Endodermal cell (in vitro differentiated cells): ENCODE results near the gene PACSIN2. TPM values are rescaled to one million over a fixed set of nuclear protein-coding genes. Genes with fewer than 3 reads are reported as not detected.

ENCODE experiments used
- DNase-seq: peaks from one replicate; pipeline ENCODE4 v3.0.0-alpha.2; 2017
- H3K27ac ChIP-seq: 2 replicates; pipeline ENCODE4 v1.5.1; 2013; ENCODE audit warnings: mild to moderate bottlenecking, low read depth, low read length, moderate library complexity
- H3K27me3 ChIP-seq: 2 replicates; pipeline ENCODE4 v1.6.1; 2013; ENCODE audit warnings: mild to moderate bottlenecking, low read length, moderate library complexity; ENCODE audit not compliant: insufficient read depth, control insufficient read depth, poor library complexity, severe bottlenecking
- H3K36me3 ChIP-seq: 2 replicates; pipeline ENCODE4 v1.7.0; 2013; ENCODE audit warnings: mild to moderate bottlenecking, low read length, moderate library complexity; ENCODE audit not compliant: control insufficient read depth, insufficient read depth
- H3K4me1 ChIP-seq: one replicate; pipeline ENCODE4 v1.7.0; 2013; ENCODE audit warnings: low read length; ENCODE audit not compliant: control insufficient read depth, insufficient read depth
- H3K4me3 ChIP-seq: 2 replicates; pipeline ENCODE4 v1.5.1; 2013; ENCODE audit warnings: mild to moderate bottlenecking, low read length, moderate library complexity
- H3K9ac ChIP-seq: 2 replicates; pipeline ENCODE4 v1.6.1; 2013; ENCODE audit warnings: mild to moderate bottlenecking, low read length, moderate library complexity; ENCODE audit not compliant: poor library complexity, severe bottlenecking; ENCODE audit errors: extremely low read depth
- H3K9me3 ChIP-seq: 2 replicates; pipeline ENCODE4 v1.6.1; 2013; ENCODE audit warnings: mild to moderate bottlenecking, low read length, moderate library complexity; ENCODE audit not compliant: control insufficient read depth
- H3K27ac Mint-ChIP-seq: 2 replicates; pipeline ENCODE4 v1.8.0; 2020; ENCODE audit warnings: mixed read lengths
- H3K27me3 Mint-ChIP-seq: 2 replicates; pipeline ENCODE4 v1.8.0; 2021; ENCODE audit warnings: mild to moderate bottlenecking, mixed read lengths; ENCODE audit not compliant: insufficient read depth
- H3K36me3 Mint-ChIP-seq: 2 replicates; pipeline ENCODE4 v1.8.0; 2020; ENCODE audit warnings: low read depth, mixed read lengths
- H3K4me1 Mint-ChIP-seq: 2 replicates; pipeline ENCODE4 v1.8.0; 2020; ENCODE audit warnings: mixed read lengths
- H3K4me3 Mint-ChIP-seq: 2 replicates; pipeline ENCODE4 v1.8.0; 2020; ENCODE audit warnings: mild to moderate bottlenecking, moderate library complexity, mixed read lengths
- H3K9me3 Mint-ChIP-seq: 2 replicates; pipeline ENCODE4 v1.8.0; 2020; ENCODE audit warnings: mild to moderate bottlenecking, mixed read lengths
- WGBS, 2 experiments: methylation state at CpG; one replicate each; pipeline versions ENCODE4 v1.1.5 to v1.1.7; 2013; ENCODE audit warnings: missing lambda C conversion rate in 2 of 2, mixed read lengths in 1 of 2; ENCODE audit not compliant: insufficient coverage in 1 of 2, insufficient read length in 1 of 2; 5-methylcytosine and 5-hydroxymethylcytosine counted together
- total RNA-seq, 2 donors: library from RNA; stranded (reverse); fragmentation: NEBNext Ultra II Directional in 1 of 2; extraction: Animal tissue kit (Norgen Biotek cat#: 25700) in 1 of 2; gene quantifications; 2 replicates in 1 of 2; 3 replicates in 1 of 2; pipeline ENCODE4 v1.2.1, GENCODE V29; 2021
- TF ChIP-seq, protein P1 (sequence below): fragments of 200-600 bp; sonication (generic); conservative IDR thresholded peaks from 2 replicates; pipeline ENCODE4 v1.5.0; 2021; ENCODE audit warnings: antibody characterized with exemption, mild to moderate bottlenecking

The PACSIN2 gene
- total RNA-seq, 2 donors from 2014 or later: 60.7 to 61.4 TPM

DNA sequence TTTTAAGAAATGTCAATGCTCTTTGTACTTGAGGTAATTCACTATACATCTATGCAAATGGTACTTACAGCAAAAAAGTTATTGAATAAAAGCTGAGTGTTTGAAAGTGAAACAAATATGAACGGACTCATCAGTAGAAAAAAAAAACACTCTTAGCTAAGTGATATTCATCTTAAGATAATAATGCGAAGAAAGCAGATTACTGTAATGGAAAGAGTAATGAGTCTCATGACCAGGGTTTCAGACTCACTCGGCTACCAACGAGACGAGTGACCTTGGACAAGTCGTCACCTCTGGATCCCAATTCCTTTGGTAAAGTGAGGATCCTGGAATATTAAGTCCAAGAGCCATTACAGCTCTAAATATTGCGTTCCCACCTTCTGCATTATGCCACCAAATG, 57.0 kb downstream of the PACSIN2 start:
- H3K36me3 ChIP-seq: peaks cover 37% of the 10 kb centered on the region
- no peak overlapping the region for H3K4me3 Mint-ChIP-seq
- TF ChIP-seq, protein P1, sequence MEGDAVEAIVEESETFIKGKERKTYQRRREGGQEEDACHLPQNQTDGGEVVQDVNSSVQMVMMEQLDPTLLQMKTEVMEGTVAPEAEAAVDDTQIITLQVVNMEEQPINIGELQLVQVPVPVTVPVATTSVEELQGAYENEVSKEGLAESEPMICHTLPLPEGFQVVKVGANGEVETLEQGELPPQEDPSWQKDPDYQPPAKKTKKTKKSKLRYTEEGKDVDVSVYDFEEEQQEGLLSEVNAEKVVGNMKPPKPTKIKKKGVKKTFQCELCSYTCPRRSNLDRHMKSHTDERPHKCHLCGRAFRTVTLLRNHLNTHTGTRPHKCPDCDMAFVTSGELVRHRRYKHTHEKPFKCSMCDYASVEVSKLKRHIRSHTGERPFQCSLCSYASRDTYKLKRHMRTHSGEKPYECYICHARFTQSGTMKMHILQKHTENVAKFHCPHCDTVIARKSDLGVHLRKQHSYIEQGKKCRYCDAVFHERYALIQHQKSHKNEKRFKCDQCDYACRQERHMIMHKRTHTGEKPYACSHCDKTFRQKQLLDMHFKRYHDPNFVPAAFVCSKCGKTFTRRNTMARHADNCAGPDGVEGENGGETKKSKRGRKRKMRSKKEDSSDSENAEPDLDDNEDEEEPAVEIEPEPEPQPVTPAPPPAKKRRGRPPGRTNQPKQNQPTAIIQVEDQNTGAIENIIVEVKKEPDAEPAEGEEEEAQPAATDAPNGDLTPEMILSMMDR: no peak
- WGBS, 2 experiments: 92 to 98% methylated on average over 6 to 7 of the region's 7 CpGs
- DNase-seq: no peak
- no peak overlapping the region for H3K9ac ChIP-seq
- H3K36me3 Mint-ChIP-seq: peaks cover 19% of the 10 kb centered on the region
- peaks cover 29% of the 10 kb centered on the region for H3K4me1 ChIP-seq
- peaks cover 13% of the 10 kb centered on the region for H3K9me3 ChIP-seq
- H3K27ac Mint-ChIP-seq: no peak overlapping the region
- H3K9me3 Mint-ChIP-seq: peaks cover 7% of the 10 kb centered on the region
- no peaks in the 10 kb centered on the region for H3K27me3 Mint-ChIP-seq
- H3K4me3 ChIP-seq: no peak overlapping the region
- H3K27me3 ChIP-seq: no peaks in the 10 kb centered on the region
- H3K27ac ChIP-seq: no peak overlapping the region
- H3K4me1 Mint-ChIP-seq: peaks cover 56% of the 10 kb centered on the region

DNA sequence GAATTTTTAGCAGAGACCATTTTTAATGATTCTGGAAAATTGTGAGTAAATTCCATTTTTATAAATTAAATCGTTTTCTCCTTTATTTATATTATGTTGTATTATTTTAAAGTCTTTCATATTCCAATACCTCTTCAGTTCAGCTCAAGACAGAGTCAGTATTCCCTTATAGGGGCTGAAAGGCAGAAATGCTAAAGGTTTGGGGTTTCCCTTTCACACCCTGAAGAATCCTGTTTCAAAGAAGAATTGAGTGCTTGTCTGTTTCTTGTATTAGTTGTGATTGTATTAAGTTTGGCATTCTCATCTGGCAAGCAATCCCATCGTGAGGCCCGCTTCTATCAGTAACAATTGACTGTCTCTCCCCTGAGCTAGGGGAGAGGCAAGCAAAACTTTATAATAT, 57.4 kb downstream of the PACSIN2 start:
- H3K4me1 ChIP-seq: peaks cover 29% of the 10 kb centered on the region
- DNase-seq: no peak

DNA sequence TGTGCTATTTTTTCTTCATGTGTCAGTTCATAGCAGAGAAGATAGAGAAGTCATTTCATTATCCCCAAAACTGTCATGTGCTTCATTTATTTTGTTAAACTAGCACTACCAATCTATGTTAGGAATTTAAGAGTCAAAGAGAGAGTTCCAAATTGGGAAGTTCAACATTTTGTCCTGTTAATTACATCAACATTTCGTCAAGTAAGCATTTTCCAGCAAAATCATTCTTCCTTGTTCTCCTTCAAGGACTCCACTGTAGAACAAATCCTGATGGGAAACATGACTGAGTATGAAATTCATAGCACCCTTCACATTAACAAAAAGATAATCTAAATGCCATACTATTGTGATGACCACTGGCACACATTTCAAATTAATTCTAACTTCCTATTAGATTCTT, 59.1 kb downstream of the PACSIN2 start:
- peaks cover 49% of the 10 kb centered on the region for H3K4me1 Mint-ChIP-seq
- H3K36me3 Mint-ChIP-seq: peaks cover 19% of the 10 kb centered on the region
- H3K9me3 Mint-ChIP-seq: peaks cover 7% of the 10 kb centered on the region
- H3K36me3 ChIP-seq: peaks cover 37% of the 10 kb centered on the region
- peaks cover 22% of the 10 kb centered on the region for H3K4me1 ChIP-seq
- DNase-seq: no peak
- no peak overlapping the region for H3K4me3 Mint-ChIP-seq
- no peak overlapping the region for H3K9ac ChIP-seq
- no peaks in the 10 kb centered on the region for H3K27me3 Mint-ChIP-seq
- H3K27ac ChIP-seq: no peak overlapping the region
- peaks cover 13% of the 10 kb centered on the region for H3K9me3 ChIP-seq
- H3K27ac Mint-ChIP-seq: no peak overlapping the region
- no peak overlapping the region for H3K4me3 ChIP-seq
- TF ChIP-seq, protein P1: no peak
- no peaks in the 10 kb centered on the region for H3K27me3 ChIP-seq
- 96% methylated on average over 1 of the region's 1 CpG; no CpG with 5 or more reads in 1 of the 2 experiments for WGBS, 2 experiments

More for the DNA sequence above, 57.4 kb downstream of the PACSIN2 start:
- H3K4me3 Mint-ChIP-seq: no peak overlapping the region
- no peak overlapping the region for H3K27ac Mint-ChIP-seq
- Histone ChIP-seq H3K9ac (no peak overlapping the region), H3K36me3 (peaks cover 37% of the 10 kb centered on the region), H3K27me3 (no peaks in the 10 kb centered on the region), H3K4me3 (no peak overlapping the region), H3K9me3 (peaks cover 13% of the 10 kb centered on the region), H3K27ac (no peak overlapping the region)
- TF ChIP-seq, protein P1: no peak
- 94% methylated on average over 2 of the region's 3 CpGs; no CpG with 5 or more reads in 1 of the 2 experiments for WGBS, 2 experiments
- H3K4me1 Mint-ChIP-seq: peaks cover 53% of the 10 kb centered on the region
- H3K9me3 Mint-ChIP-seq: peaks cover 7% of the 10 kb centered on the region
- H3K27me3 Mint-ChIP-seq: no peaks in the 10 kb centered on the region
- H3K36me3 Mint-ChIP-seq: peaks cover 19% of the 10 kb centered on the region
